HG03571 (cell line): ENCODE measurements around the gene MED4.

Experiments used
- ATAC-seq: cut with Tn5 transposase; IDR thresholded peaks from one replicate; pipeline ENCODE4 v1.9.1; 2021; ENCODE audit not compliant: unreplicated experiment

The MED4 gene

GRCh38 chr13:48094781-48095502, at the start of gene MED4:
MED4 (minus strand) TSS chr13:48095104; CDS start chr13:48095078, 26 bp downstream.
- ATAC-seq = peak; percentile 89

- no peak for ATAC-seq
These were observed 49.6 kb upstream of the MED4 start for GRCh38 chr13:48144413-48145035.

GRCh38 chr13:48142436-48142835, 47.5 kb upstream of the MED4 start:
- ATAC-seq = peak; percentile 83

GRCh38 chr13:48138270-48138669, 43.4 kb upstream of the MED4 start:
- ATAC-seq = no peak

- no peak for ATAC-seq
These were observed 38.1 kb upstream of the MED4 start for GRCh38 chr13:48132961-48133360.

GRCh38 chr13:48131533-48131932, 36.6 kb upstream of the MED4 start:
- no peak for ATAC-seq

GRCh38 chr13:48126944-48127830, 32.3 kb upstream of the MED4 start:
- peak; percentile 89 for ATAC-seq

- no peak for ATAC-seq
These were observed 30.9 kb upstream of the MED4 start for GRCh38 chr13:48125794-48126228.

- ATAC-seq = no peak
These were observed 28.9 kb upstream of the MED4 start for GRCh38 chr13:48123812-48124211.

GRCh38 chr13:48121733-48122132, 26.8 kb upstream of the MED4 start:
- no peak for ATAC-seq

- ATAC-seq = no peak
These were observed 25.3 kb upstream of the MED4 start for GRCh38 chr13:48120241-48120640.

- no peak for ATAC-seq
These were observed 23.1 kb upstream of the MED4 start for GRCh38 chr13:48118030-48118429.

GRCh38 chr13:48116808-48117207, 21.9 kb upstream of the MED4 start:
- no peak for ATAC-seq

GRCh38 chr13:48113756-48114130, 18.8 kb upstream of the MED4 start:
- no peak for ATAC-seq

- ATAC-seq = no peak
These were observed 18.2 kb upstream of the MED4 start for GRCh38 chr13:48112896-48113755.

GRCh38 chr13:48110931-48111721, 16.2 kb upstream of the MED4 start:
- no peak for ATAC-seq

GRCh38 chr13:48110132-48110868, 15.4 kb upstream of the MED4 start:
- no peak for ATAC-seq

GRCh38 chr13:48108106-48108505, 13.2 kb upstream of the MED4 start:
- no peak for ATAC-seq

- no peak for ATAC-seq
These were observed 2.9 kb upstream of the MED4 start for GRCh38 chr13:48097793-48098192.
